ENCODE measurements around the gene PRRC2B.

Gene PRRC2B

DNA sequence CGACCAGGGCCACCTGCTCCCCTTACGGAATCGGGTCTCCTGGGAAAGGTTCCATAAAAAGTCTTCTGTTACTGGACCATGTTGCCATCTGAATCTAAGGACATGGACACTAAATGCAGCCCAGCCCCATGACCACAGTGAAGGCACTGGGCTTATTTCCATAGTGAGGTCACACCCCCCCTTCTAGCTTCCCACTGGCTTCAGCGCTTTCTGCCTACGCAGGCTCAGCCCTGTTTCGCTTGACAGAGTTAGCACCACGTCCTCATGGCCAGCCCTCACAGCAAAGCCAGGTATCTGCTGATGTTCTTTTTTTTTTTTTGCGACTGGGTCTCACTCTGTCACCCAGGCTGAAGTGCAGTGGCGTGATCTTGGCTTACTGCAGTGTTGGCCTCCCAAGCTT is 123.0 kb downstream of the PRRC2B start:
- no peak for DNase-seq (ENCODE audit: low read depth)

DNA sequence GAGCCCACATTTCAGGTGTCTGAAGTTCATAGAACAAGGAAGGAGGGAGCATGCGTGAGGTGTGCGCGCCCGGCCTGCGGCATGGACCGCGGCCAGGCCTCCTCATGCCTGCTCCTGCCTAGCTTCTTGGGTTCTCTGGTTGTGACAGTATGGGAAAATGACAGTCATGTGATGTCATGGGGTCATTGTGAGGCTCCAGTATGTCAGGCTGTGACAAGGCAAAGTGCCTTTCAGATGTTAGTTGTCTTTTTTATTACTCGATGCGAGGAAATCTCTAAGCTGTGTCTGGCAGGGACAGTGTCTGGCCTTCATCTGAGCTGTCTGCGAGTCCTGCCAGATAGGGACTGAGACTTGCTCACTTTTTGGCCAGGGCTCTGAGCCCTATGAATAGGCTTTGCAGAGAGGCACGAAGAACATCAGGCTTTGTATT is 123.9 kb downstream of the PRRC2B start:
- DNase-seq (ENCODE audit: low read depth) = no peak

DNA sequence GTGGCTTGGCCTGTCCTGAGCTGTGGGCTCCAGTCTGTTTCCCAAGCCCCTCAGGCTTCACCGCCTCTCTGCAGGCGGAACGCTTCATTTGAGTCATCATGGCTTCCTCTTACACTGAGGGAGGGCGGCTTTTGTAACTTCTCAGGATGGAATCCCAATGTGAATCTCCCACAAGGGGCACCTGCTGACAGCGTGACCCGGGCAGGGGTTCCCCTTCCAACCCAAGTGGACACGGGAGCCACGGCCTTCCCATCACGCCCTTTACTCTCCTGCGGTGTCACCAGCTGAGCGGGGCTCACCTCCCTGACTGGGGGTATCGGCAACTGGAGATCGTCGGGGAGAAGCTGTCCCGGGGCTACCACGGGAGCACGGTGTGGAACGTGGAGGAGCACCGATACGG is 124.7 kb downstream of the PRRC2B start:
- DNase-seq (ENCODE audit: low read depth) = no peak

DNA sequence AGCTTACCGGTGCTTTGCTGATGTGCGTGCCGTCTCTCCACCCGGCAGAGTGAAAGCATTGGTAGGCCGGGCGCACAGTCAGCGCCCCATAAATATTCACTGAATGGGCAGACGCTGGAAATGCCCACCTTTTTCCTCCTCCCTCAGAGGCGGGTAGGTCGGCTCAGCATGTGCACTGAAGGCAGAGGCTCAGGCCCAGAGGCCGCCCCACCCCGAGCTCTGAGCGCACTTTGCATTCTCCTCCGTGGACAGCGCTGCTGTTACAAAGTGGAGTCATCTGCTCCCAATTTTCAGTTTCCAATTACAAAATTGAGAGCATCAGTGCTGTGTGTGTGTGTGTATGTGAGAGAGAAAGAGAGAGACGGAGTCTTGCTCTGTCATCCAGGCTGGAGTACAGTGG is 126.6 kb downstream of the PRRC2B start:
- no peak for DNase-seq (ENCODE audit: low read depth)

DNA sequence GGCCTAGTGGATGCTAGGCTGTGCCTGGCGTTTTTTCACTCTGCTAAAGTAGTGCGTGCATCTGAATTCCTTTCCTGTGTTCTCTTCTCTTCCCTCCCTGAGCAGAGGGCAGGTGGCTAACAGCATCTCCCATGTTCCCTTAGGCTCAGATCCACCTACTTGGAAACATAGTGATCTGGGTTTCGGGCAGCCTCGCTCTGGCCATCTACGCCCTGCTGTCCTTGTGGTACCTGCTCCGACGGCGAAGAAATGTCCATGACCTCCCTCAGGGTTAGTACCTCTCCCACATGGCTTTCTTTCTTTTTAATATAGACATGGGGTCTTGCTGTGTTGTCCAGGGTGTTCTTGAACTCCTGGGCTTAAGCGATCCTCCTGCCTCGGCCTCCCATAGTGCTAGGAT is 127.3 kb downstream of the PRRC2B start:
- no peak for DNase-seq (ENCODE audit: low read depth)

DNA sequence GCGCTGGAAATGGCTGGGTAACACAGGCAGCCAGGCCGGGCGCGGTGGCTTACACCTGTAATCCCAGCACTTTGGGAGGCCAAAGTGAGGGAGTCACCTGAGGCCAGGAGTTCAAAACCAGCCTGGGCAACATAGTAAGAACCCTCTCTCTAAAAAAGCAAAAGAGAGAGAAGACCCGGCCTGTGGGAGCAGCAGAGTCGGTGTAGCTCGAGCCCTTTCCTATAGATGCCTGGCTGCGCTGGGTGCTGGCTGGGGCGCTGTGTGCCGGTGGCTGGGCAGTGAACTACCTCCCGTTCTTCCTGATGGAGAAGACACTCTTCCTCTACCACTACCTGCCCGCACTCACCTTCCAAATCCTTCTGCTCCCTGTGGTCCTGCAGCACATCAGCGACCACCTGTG is 127.9 kb downstream of the PRRC2B start:
- no peak for DNase-seq (ENCODE audit: low read depth)

DNA sequence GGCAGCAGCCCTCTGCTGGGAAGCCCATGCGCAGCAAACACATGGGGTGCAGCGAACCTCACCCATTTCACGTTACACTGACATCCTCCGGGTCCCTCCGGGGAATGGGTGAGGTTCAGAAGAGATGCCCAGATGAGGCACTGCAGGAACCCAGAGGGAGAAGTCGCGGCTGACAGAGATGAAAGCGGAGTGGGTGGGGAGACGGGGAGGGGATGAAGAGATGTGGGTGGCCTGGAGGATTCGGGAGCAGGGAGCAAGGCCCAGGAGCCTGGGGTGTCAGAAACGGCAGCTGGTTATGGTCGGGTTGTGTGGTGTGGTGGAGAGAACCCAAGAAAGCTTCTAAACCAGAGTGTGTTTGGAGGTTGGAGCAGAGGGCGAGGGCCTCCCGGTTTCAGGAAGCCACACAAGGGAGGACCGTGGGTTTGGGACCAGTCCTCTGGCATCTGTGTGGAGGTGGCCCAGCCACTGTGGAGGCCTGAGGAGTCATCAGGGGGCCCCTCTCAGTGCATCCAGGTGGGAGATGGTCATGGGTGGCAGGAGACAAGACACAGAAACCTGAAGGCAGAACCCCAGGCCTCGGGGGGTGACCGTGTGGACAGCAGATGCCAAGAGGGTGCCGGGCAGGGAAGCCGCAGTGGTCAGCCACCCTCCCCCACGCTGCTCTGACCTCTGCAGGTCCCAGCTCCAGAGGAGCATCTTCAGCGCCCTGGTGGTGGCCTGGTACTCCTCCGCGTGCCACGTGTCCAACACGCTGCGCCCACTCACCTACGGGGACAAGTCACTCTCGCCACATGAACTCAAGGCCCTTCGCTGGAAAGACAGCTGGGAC is 128.6 kb downstream of the PRRC2B start:
- DNase-seq (ENCODE audit: low read depth) = no peak

DNA sequence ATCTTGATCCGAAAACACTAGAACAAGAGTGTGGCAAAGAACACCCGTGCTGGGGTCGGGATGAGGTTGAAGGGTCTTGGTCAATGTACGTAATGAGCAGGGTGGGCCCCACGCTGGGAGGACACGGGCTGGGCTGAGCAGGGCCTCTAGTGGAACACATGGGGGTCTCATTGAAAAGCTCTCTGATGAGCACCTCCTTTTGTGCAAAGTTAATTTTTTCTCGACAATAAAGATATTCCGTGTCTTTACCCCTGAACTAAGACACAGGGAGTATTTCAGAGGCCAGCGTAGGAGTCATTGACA is 129.2 kb downstream of the PRRC2B start:
- no peak for DNase-seq (ENCODE audit: low read depth)

DNA sequence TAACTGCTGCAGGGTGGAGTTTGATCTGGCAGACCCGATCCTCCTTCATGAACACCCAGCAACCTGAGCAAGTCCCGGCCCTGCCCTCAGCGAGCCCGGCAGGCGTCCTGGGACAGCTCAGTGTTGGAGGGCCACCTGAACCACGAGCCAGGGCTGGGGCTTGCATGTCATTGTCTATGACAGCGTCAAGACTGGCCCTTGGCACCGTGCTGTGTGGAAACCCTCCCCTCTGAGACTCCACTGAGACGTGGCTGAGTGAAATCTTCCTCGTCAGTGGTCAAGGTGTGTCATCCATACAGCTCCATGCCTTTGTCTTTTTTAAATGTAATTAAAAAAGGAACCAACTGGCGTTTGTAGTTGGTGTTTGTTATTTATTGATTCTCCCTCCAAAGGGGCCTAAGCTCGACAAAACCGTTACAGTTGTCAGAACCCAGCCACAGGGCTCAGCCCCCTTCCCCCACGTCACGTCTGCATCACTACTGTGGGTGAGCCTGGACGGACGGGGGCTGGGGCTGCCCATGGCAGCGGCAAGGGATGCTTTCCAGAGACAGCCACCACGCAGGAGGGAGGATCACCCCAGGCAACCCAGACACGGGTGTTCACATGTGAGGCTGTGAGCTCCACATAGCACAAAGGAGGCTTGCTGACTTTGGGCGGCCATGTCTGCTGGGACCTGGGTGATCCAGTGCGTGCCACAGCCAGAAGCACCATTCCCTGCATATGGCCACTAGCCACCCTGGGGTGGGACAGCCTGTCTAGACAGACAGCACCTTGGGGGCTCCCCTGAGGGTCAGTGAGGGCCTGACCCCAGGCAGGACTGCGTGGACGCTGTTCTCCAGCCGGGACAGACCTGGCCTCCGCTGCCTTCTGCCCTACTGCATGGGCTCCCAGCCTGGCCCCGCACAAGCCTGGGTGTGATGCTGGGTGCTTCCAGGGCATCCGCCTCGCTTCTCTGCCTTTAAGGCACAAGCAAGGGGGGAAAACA is 129.9 kb downstream of the PRRC2B start:
- no peak for DNase-seq (ENCODE audit: low read depth)

DNA sequence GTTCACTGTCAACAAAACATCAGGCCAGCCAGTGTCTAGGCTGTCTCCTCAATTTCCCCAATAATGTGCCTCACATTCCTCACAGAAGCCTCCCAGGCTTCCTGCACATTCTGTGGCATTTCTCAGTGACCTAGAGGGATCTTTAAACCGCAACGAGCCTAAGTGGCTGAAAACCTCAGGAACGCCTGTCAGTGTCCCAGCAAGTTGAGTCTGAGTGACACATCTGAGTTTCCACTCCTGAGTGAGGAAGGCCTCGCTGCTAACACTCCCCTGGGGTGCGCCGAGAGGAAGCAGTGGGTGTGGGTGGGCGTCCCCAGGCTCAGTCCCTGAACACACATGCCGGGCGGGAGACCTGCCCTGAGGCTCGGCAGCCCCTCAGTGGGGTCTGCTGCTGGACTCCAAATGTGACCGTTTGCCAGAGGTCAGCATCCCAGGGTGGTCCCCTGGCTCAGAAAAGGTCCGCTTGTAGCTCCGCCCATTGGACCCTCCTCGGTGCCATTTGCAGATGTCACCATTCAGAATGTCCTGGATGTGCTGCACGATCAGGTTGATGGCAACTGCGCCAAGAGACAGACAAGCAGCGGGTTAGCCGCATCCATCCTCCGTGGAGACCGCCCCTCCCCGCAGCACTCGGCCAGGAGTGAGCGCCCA is 130.9 kb downstream of the PRRC2B start:
- no peak for DNase-seq (ENCODE audit: low read depth)

DNA sequence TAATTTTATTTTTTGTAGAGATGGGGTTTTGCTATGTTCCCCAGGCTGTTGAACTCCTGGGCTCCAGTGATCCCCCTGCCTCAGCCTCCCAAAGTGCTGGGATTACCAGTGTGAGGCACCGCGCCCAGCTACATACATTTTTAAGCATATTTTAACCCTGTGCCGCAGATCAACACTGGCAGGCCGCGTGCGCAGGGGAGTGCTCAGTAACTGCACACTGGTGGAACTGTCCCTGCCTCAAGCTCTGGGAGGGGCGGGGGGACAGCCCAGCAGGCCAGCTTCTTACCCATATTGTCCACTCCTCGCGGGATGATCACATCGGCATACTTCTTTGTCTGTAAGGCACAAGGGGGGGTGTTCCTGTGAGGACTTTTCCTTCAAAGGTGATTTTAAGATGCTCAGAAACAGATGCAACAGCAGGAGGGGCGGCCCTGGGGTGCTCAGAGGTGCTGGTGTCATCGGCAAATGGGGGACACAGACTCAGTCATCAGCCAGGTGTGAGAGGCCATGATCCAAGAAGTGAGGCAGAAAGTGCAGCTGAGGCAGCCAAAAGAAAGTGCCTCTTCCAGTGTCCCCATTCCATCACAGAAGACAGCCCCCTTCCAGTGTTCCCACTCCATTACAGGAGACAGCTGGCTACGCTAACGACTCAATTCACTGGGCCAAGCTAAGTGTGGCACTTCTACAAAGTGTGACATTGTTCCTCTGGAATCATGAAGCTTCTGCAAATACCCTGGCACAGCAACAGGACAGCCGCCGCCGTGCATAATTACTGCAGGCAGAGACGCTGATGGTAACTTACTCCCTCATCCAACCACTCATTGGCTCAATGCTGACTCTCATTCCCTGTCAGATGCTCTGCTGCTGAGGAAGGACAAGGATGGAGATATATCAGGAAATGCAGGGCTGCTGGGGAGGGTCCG is 132.0 kb downstream of the PRRC2B start:
- no peak for DNase-seq (ENCODE audit: low read depth)

DNA sequence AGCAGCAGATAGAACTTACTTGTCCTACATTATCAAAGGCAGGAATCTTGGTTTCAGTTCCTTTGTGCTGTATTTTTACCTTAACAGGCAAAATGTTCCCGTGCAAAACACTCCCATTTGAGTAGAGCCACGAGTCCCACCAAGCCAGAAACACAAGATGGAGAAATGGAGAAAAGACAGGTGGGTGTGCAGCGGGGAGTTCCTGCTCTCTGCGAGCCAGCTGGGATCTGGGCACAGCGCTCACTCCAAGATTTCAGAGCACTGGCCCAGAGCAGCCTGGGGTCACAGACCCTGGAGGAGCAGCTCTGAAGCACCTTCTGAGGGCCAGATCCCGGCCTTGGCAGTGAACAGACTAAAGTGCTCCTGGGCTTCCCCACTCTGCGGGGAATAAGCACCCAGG is 134.3 kb downstream of the PRRC2B start:
- DNase-seq (ENCODE audit: low read depth) = no peak

DNA sequence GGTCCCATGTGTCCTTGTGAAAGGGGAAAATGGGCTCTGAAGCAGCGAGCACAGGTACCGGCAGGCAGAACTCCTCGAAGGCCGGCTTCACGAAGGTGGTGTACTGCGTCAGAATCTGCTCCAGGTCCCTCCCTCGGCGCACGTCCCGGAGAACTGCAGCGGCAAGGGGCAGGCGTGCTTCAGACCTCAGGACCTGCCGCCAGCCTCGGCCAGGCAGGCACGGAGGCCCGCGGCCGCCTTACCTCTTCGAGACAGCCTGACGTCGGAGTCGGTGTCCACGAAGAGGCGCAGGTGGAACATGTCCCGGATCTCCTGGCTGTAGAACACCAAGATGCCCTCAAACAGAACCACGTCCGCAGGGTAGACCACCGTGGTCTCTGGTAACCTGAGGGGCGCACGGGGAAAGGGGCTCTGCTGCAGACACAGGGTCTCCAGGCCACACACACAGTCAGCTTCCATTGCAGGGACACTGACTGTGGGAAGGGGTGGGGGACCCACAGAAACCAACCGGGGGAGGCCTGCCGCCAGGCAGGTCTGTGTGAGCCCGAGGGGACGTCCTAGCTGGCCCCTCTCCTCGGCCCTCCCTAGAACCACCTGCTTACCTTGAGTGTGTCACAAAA is 135.1 kb downstream of the PRRC2B start:
- DNase-seq (ENCODE audit: low read depth) = no peak

DNA sequence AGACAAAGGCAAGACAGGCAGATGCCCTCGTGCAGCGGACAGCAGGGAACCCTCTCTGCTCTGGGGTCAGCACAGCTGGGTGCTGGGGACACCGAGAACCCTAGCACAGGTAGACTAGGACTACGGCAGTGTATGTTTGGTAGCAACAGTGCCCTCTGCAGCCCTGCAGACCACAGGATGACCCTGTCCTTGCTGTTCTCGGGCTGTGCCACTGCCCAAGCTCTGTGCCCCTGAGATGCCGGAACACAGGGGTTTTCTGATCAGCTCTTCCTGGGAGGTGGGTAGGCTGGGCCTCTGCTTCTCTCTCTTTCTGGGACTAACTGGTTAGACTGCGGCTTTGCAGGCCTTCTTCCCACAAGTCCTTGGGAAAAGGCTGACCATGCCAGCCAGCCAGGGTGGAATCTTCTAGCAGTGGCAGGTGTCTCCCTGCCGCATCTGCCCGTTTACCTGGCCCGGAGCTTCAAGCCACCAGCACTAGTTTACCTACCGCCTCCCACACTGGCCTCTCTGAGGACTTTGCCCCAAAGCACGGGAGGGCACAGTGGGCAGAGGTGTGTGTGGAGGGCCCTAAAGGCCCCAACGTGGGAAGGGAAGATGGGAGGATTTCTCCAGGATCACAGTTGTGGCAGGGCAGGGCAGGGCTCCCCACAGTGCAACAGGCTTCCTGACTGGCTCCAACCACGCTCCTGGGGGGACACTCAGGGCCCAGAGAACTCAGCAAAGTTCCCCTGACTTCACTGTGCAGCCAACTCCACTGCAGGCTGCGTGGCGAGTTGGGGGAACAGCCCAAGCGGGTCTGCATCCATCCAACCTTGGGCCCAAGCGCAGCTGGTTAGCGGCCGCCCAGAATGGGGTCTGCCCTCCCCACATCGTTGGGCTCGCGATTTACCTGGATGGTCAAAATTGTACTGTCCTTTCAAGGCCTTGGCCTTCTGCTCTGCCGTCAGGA is 136.0 kb downstream of the PRRC2B start:
- DNase-seq (ENCODE audit: low read depth) = no peak

DNA sequence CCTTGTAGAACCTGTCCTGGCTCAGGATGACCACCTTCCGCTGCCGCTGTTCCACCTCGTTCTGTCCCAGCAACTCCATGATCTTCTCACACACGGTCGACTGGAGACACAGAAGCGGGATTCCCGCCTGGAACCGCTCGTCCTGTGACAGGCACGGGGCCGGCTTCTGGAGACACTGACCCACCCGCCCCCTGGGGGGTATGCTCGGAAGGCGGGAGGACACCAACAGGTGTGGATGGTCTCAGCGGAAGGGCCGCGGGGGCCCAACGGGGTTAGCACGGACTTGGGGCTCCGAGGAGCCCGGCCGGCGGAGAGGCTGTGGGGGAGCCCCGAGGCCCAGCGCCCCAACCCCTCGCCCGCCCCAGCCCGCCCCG is 136.6 kb downstream of the PRRC2B start:
- DNase-seq (ENCODE audit: low read depth) = no peak

DNA sequence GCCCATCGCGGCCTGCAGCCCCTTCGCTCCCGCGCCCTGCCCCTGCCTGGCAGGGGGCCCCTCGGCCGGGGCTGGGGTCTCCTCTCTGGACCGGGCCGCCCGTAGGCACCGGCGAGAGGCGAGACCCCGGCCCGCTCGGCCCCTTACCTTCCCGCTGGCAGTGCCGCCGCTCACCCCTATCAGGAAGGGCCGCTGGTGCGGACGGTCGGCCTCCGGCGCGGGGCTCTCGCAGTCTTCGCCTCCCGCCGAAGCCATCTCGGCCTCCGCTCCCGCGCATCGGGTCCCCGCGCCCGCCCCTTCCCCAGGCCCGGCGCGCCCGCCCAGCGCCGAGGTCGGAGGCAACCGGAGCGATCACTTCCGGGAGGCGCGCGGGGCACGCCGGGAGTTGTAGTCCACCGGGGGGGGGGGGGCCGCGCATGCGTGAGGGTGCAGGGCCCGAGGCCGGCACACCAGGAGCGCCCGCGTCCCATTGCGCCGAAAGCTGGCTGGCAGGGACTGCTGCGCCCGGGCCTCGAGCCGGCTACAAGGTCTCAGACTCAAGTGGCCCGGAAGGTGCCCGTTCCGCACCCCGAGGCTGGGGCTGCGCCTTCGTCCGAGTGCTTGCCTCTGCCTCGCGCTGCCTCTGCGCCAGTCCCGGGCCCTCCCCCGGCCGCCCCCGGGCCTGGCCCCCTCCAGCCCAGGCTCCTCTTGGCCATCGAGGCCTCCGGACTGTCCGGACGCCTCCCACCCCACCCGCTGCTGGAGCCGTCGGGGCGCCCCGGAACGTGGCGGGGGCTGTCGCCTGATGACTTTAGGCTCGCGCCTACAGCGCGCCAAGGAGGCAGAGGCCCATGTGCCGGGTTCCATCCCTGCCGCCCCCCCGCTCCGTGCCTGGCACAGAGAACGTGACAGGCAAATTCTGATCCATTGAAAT is 137.3 kb downstream of the PRRC2B start, which contains the start of gene UCK1:
TSS of gene UCK1 (minus strand) at position 344 of the 913 bp plus-strand sequence. CDS start at position 255, 89 bp downstream.
- DNase-seq (ENCODE audit: low read depth) = peak; percentile 69

DNA sequence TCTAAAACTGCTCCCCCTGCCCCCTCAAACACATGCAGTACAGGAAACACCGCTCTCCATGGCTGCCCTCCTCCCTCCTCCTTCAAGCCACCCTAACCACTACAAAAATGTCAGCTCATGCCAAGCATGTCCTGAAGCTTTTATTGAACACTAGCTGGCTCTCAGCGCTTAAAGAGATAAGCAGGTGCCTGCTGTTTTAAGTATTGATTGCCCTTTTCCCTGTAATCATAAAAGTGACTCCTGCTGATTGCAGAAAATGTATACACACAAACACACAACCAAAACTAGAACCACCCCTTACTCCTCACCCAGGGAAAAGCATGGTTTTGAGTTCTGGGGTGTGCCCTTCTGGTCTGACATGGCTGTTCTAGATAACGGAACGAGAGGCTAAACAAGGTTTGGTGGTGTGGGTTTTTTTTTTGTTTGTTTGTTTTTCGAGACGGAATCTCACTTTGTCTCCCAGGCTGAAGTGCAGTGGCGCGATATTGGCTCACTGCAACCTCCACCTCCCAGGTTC is 140.9 kb downstream of the PRRC2B start:
- DNase-seq (ENCODE audit: low read depth) = no peak

DNA sequence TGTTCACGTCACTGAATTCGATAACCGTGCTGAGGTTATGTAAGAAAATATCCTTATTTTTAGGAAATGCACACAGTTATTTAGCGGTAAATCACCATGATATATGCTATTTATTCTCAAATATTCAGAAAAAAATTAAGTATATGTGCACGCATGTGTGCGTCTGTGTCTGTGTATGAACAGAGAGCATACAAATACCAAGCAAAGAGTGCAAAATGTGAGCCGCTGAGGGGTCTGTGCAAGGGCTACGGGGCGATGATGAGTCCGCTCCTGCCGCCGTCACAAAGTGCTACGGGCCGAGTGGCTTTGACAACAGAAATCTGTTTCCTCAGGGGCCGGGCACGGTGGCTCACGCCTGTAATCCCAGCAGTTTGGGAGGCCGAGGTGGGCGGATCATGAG is 144.1 kb downstream of the PRRC2B start:
- no peak for DNase-seq (ENCODE audit: low read depth)

Measured in activated T-helper 9 cell treated with anti-CD3 and anti-CD28 coated beads, Interleukin-2, amount 50 U/mL, for 16 hours (primary cell).